Activated CD8-positive, alpha-beta memory T cell treated with anti-CD3 and anti-CD28 coated beads for 36 hours (primary cell): Measurements from ENCODE around the gene ZDHHC14. TPM values are rescaled to one million over a fixed set of nuclear protein-coding genes. Genes with fewer than 3 reads are reported as not detected.

Experiments
- CTCF ChIA-PET: fragments of 350-600 bp; sonication (Branson Sonifier 250); formaldehyde crosslinking; loops from one replicate; lab custom pipeline; 2021; ENCODE audit warnings: antibody characterized with exemption; lab: Charles Lee
- POLR2A ChIA-PET: fragments of 350-600 bp; sonication (Branson Sonifier 250); formaldehyde crosslinking; loops from one replicate; lab custom pipeline; 2021; ENCODE audit warnings: antibody characterized with exemption; lab: Charles Lee
- total RNA-seq, 2 experiments: library from RNA; stranded (reverse); gene quantifications; one replicate each; pipeline ENCODE4 v1.2.3, GENCODE V29; 2021

The ZDHHC14 gene
- total RNA-seq, 2 experiments from 2014 or later = 6.5 to 7.2 TPM

- ChIA-PET CTCF (no interaction called here), POLR2A (no interaction called here)
These were observed 152.3 kb downstream of the ZDHHC14 start for GRCh38 chr6:157533048-157533871.

- ChIA-PET CTCF (no interaction called here), POLR2A (no interaction called here)
These were observed 153.3 kb downstream of the ZDHHC14 start for GRCh38 chr6:157534134-157534871.

DNA sequence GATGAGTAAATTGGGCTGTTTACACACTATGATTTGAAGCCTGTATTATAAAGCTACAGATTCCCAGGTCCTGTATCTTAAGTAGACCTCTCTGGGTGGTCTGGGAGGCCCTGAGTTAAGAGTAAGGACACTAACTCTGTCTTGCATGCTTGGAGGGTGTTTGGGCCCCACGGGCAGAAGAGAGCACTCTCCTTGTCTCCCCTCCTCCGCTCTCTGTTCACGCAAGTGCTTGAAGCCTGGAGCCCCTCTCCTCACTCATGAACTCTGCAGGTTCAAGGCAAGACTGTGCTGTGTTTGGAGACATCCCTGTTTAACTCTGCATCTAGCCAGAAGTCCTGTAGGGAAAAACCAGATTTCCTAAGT lies 154.0 kb downstream of the ZDHHC14 start:
- ChIA-PET CTCF (no interaction called here), POLR2A (no interaction called here)

- ChIA-PET CTCF (no interaction called here), POLR2A (interaction anchor here (0.7 kb wide), 2 partner anchors 72 to 83 kb away, joined by 3 read pairs; no protein-coding TSS in a partner anchor)
These were observed 154.6 kb downstream of the ZDHHC14 start for GRCh38 chr6:157535340-157536222.

DNA sequence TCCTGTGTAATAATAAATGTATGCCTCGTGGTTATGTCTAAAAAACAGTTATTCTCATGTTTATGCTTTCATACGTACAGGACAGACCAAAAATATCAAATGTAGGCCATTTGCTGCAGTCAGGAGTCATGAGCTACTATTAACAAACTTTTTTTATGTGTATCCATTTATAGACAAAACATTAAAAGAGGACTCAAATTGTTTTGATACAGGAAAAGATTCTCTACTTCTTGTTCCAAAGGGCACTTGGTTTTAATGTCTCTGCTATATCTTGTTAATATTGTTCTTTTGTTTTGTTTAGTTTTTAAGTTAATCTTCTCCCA lies 155.2 kb downstream of the ZDHHC14 start:
- ChIA-PET POLR2A (interaction anchor here (0.7 kb wide), 1 partner anchor 84 kb away, joined by 3 read pairs; no protein-coding TSS in a partner anchor), CTCF (no interaction called here)

- ChIA-PET CTCF (no interaction called here), POLR2A (interaction anchor here (0.6 kb wide), 1 partner anchor 154 kb away, joined by 3 read pairs; no protein-coding TSS in a partner anchor)
These were observed 156.6 kb downstream of the ZDHHC14 start for GRCh38 chr6:157537556-157537955.

- ChIA-PET CTCF (no interaction called here), POLR2A (no interaction called here)
These were observed 157.2 kb downstream of the ZDHHC14 start for GRCh38 chr6:157538168-157538567.

GRCh38 chr6:157538698-157539097 lies 157.7 kb downstream of the ZDHHC14 start:
- CTCF ChIA-PET = no interaction called here
- POLR2A ChIA-PET = no interaction called here

GRCh38 chr6:157539421-157539822 lies 158.4 kb downstream of the ZDHHC14 start:
- ChIA-PET POLR2A (no interaction called here), CTCF (no interaction called here)

- POLR2A ChIA-PET = no interaction called here
- CTCF ChIA-PET = no interaction called here
These were observed 159.1 kb downstream of the ZDHHC14 start for GRCh38 chr6:157539900-157540752.

- ChIA-PET CTCF (no interaction called here), POLR2A (interaction anchor here (0.7 kb wide), 1 partner anchor 8 kb away, joined by 3 read pairs; no protein-coding TSS in a partner anchor)
These were observed 160.8 kb downstream of the ZDHHC14 start for GRCh38 chr6:157541618-157542413.

DNA sequence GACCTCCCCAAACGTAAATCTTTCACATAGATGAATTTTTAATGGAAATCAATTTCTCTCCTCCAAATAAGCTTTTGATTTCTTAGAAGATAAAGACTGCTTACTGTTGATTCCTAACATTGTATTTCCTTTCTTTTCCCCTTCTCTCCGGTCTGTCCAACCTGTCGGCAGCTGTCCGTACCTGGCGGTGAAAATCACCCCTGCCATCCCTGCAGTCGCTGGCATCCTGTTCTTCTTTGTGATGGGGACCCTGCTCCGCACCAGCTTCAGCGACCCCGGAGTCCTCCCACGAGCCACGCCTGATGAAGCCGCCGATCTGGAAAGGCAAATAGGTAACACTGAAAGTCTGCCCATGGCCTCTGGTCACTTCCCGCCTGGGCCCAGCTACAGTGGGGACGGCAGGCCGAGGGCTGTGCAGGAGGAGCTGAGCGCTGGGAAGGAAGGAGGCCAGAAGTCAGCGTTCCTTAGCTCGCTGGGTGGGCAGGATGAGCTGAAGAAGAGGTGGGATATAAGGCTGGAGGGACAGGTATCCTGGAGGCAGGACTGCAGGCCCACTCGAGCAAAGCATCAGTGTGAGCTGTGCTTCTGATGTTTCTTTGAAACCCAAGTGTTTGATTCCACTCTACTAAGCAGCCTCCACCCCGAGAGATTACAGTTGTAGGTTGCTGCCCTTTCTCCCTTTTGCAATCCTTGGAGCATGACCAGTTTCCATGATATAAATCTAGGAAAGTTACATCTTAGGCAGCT lies 161.6 kb downstream of the ZDHHC14 start:
- POLR2A ChIA-PET = no interaction called here
- CTCF ChIA-PET = no interaction called here

DNA sequence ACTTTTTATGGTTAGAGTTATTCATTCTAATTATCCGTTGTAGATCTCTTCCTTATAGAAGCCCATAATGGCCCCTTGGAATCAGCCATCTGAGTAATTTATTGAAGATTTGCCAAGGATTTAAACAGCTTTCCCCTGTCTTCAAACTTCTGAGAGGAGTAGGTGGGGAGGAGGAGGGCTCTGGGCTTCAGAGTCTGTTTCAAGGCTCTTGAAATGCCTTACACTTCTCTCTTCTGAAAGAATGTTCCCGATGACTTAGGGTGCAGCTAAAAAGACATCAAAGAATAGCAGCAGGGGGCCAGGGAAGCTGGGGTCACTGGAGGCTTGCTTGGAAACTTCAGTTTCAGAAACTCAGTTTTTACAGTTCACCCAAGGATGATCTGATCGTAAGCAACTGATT lies 165.3 kb downstream of the ZDHHC14 start:
- ChIA-PET CTCF (no interaction called here), POLR2A (no interaction called here)

GRCh38 chr6:157547112-157547511 lies 166.1 kb downstream of the ZDHHC14 start:
- POLR2A ChIA-PET = no interaction called here
- CTCF ChIA-PET = no interaction called here

DNA sequence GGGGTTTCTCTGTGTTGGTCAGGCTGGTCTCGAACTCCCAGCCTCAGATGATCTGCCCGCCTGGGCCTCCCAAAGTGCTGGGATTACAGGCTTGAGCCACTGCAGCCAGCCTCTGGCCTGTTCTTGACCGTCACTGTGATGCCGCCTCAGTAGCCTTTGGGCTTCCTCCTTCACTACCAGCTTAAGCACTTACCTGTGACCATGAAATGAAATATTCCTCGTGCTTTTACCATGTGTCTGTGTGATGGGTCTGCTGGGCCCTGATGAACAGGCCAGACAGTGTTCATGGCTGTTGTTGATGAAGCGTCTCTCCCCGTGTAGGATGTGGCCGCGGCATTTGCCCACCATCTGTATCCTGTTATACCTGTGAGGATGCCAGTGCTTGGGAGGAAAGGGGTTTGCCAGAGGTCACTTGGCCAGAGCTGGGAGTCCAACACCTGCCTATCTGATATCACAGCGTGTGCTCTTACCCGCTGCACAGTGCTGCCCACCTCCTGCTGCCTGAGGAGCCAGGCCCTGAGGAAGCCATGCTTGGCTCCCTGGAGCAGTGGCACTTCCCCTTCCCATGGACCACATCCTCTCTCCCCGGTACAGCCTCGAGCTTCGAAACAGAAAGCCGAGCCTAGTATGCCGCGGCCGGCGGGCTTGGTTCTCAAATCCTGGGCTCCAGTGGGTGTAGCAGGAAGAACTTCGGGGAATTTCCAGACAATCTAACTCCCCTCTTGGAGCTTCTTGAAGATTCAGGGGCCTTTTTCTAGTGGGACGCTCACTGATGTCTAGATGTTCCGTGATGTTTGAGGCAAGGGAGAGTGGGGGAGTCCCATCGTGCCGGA lies 167.9 kb downstream of the ZDHHC14 start:
- ChIA-PET POLR2A (no interaction called here), CTCF (no interaction called here)

DNA sequence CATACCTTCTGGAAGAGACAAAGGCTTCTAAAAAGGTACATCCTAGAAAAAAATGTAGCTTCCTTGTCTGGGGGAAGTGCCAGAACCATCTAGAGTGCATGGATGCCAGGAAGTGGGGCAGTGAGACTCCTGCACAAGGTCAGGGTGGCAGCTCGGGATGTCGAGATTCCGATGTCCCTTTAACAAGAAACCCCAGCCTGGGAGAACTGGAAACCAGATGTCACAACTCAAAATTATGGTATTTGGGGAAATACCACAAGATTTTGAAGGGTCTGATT lies 168.4 kb downstream of the ZDHHC14 start:
- CTCF ChIA-PET = no interaction called here
- POLR2A ChIA-PET = interaction anchor here (0.6 kb wide), 1 partner anchor 8 kb away, joined by 3 read pairs; no protein-coding TSS in a partner anchor
